ENCODE measurements around the gene BCL6. TPM values are rescaled to one million over a fixed set of nuclear protein-coding genes. Genes with fewer than 3 reads are reported as not detected.

BCL6 gene
- total RNA-seq, 1 experiment from 2014 or later = 3.2 TPM

GRCh38 chr3:187677604-187678003, 67.7 kb downstream of the BCL6 start:
- peak; percentile 18 for DNase-seq (ENCODE audit: low spot score)

GRCh38 chr3:187673012-187673411, 72.3 kb downstream of the BCL6 start:
- DNase-seq (ENCODE audit: low spot score) = peak; percentile 32

Other genes starting within 250 kb of the BCL6 start
- not detected in 2 replicates for gene SST, start 75.1 kb downstream of the BCL6 start, total RNA-seq (2014; rRNA removed; shearing (Covaris generic))
- gene RTP2, start 42.9 kb downstream of the BCL6 start, total RNA-seq (2014; rRNA removed; shearing (Covaris generic)) = not detected in 2 replicates